ENCODE measurements around the gene SPSB3. TPM values are rescaled to one million over a fixed set of nuclear protein-coding genes. Genes with fewer than 3 reads are reported as not detected.

The SPSB3 gene
- total RNA-seq, 2 donors from 2014 or later = 95.9 to 97.8 TPM

DNA sequence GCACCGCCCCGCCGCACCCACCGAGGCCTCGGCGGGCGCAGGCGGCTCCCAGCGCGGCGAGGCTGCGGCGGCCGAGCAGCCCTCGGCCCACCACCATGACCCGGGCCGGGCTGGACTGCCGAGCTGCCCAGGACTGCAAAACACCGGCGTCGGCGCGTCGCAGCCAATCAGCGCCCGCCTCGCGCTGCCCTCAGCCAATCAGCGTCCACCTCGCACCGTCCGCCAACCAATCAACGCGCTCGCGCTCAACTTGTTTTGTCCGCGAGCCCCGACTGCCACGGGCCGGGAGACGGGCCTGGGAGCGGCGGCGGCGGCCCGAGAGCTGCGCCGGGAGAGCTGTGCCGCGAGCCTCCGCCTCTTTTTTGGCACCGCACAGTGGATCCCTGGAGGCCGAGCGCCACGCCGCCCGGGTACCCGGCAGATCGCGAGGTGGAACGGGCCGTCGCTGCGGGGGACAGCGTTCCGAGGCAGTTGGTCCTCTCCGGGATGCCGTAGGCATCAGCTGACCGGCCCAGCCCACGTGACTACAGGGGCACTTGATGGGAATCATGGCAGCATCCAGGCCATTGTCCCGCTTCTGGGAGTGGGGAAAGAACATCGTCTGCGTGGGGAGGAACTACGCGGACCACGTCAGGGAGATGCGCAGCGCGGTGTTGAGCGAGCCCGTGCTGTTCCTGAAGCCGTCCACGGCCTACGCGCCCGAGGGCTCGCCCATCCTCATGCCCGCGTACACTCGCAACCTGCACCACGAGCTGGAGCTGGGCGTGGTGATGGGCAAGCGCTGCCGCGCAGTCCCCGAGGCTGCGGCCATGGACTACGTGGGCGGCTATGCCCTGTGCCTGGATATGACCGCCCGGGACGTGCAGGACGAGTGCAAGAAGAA is 44.6 kb upstream of the SPSB3 start, which contains the start of the genes FAHD1 and HAGH:
Gene FAHD1, plus strand, starts transcription at position 516 of the 883 bp plus-strand sequence. Its CDS starts 33 bp downstream, at position 549.
Gene HAGH, minus strand, starts transcription at position 135 of the 883 bp plus-strand sequence. Its CDS starts 38 bp downstream, at position 97.
- no peaks in the 10 kb centered on the region for H3K36me3 ChIP-seq (replicated peaks in 1 of 2; ENCODE audit: insufficient read depth in 1 of 2, low read depth in 2 of 2)
- H3K4me3 ChIP-seq = peak within 1 kb of the TSS; percentile 51 to 92
- intact Hi-C loops (cut with DNase I) = no loop called here
- DNase-seq = peak; percentile 92 to 94 (median 93)
- 0% methylated on average over 20 to 80 of the region's 104 CpGs for WGBS, 2 donors
- H3K9me3 ChIP-seq = no peaks in the 10 kb centered on the region
- H3K27me3 ChIP-seq = no peaks in the 10 kb centered on the region
- peak; percentile 86 for ATAC-seq
- H3K27ac ChIP-seq = peak within 1 kb of the TSS; percentile 84 to 96 (median 91)
- peaks cover 70% of the 10 kb centered on the region for H3K4me1 ChIP-seq
- TF ChIP-seq POLR2A (IDR thresholded peaks at IDR 0.05) (peak; percentile 14 to 71 (median 66)), CTCF (IDR thresholded peaks at IDR 0.05) (no peak)

DNA sequence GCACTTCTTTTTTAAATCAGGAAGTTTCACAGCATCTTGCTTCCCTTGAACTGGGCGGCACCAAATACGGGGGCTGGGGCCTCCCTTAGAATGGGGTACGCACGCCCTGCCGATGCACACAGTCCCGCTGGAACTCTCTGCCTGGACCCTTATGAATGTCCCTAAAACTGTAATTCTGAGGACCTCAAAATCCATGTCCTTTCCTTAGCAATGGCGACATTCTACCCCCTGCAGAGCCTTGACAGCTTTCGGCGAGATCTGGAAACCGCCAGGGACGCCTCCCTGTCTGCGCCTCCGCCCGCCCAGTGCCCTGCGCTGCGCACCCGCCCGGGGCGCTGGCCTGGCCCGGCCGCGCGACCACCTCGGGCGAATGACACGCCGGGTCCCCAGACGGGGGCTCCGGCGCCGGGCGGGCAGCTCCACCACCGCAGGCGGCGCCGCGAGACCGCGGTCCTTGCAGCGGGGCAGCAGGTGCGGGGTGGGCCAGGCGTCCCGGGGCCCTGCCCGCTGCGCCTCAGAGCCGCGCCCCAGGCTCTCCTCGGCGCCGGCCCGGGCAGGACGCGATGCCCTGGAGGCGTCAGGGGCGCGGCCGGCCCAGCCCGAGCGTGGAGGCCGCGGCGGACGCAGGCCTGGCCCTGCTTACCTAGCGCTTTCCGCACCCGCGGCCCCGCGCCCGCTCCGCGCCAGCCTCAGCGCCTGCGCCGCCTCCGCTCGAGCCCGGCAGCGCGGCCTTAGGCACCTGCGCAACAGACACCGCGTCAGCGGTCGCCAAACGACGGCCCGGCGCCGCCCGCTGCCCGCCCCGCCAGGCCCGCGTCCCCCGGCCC is 43.7 kb upstream of the SPSB3 start:
- H3K36me3 ChIP-seq (replicated peaks in 1 of 2; ENCODE audit: insufficient read depth in 1 of 2, low read depth in 2 of 2) = no peaks in the 10 kb centered on the region
- ATAC-seq = peak; percentile 63
- H3K27me3 ChIP-seq = no peaks in the 10 kb centered on the region
- peak; percentile 65 to 78 (median 70) for DNase-seq
- 0 to 1% methylated on average over 11 to 76 of the region's 96 CpGs for WGBS, 2 donors
- intact Hi-C loops (cut with DNase I) = no loop called here
- peak overlapping the region; percentile 84 to 96 (median 91) for H3K27ac ChIP-seq
- H3K9me3 ChIP-seq = no peaks in the 10 kb centered on the region
- peak overlapping the region in 1 of 2 donors; percentile 39 for H3K4me3 ChIP-seq
- no peak for TF ChIP-seq POLR2A (IDR thresholded peaks at IDR 0.05)
- TF ChIP-seq CTCF (IDR thresholded peaks at IDR 0.05) = peak in 2 of 7 experiments; percentile 14 to 19
- H3K4me1 ChIP-seq = peaks cover 67% of the 10 kb centered on the region

GRCh38 chr16:1825381-1825863 is 43.1 kb upstream of the SPSB3 start:
- Histone ChIP-seq H3K9me3 (no peaks in the 10 kb centered on the region), H3K4me3 (peak overlapping the region in 1 of 2 donors; percentile 39), H3K36me3 (replicated peaks in 1 of 2; ENCODE audit: insufficient read depth in 1 of 2, low read depth in 2 of 2) (no peaks in the 10 kb centered on the region), H3K27me3 (no peaks in the 10 kb centered on the region), H3K27ac (peak overlapping the region; percentile 84 to 96 (median 91)), H3K4me1 (peaks cover 61% of the 10 kb centered on the region)
- ATAC-seq = no peak
- intact Hi-C loops (cut with DNase I) = no loop called here
- DNase-seq = peak; percentile 70 to 80 (median 78)
- TF ChIP-seq CTCF (IDR thresholded peaks at IDR 0.05) (no peak), POLR2A (IDR thresholded peaks at IDR 0.05) (peak in 1 of 3 donors; percentile 19)
- WGBS, 2 donors = 12 to 19% methylated on average over 7 to 15 of the region's 15 CpGs

DNA sequence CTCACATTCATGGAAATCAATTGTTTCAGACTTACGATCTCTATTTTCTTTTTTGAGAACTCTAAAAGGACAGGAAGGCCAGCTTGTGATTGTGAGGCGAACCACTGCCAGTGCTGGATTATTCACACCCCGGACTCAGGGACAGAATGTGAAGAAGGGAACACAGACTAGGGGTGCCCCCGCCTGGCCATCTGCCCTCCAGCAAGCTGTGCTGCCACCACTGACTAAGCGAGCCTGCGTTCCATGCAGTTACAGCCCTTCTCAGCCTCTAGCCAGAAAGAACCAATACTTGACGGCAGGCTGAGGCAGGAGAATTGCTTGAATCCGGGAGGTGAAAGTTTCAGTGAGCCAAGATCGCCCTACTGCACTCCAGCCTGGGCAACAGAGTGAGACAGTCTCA is 41.5 kb upstream of the SPSB3 start:
- no peaks in the 10 kb centered on the region for H3K36me3 ChIP-seq (replicated peaks in 1 of 2; ENCODE audit: insufficient read depth in 1 of 2, low read depth in 2 of 2)
- H3K9me3 ChIP-seq = no peaks in the 10 kb centered on the region
- WGBS, 2 donors = 37 to 44% methylated on average over 9 of the region's 9 CpGs
- H3K27me3 ChIP-seq = no peaks in the 10 kb centered on the region
- H3K27ac ChIP-seq = peak overlapping the region in 2 of 4 donors; percentile 95 to 96
- peaks cover 45% of the 10 kb centered on the region for H3K4me1 ChIP-seq
- intact Hi-C loops (cut with DNase I) = no loop called here
- peak in 1 of 7 experiments; percentile 5 for TF ChIP-seq CTCF (IDR thresholded peaks at IDR 0.05)
- TF ChIP-seq POLR2A (IDR thresholded peaks at IDR 0.05) = no peak
- H3K4me3 ChIP-seq = no peak overlapping the region
- ATAC-seq = no peak
- peak; percentile 46 to 63 (median 48) for DNase-seq
